Posterior vena cava (tissue), 2 donors: ENCODE results near the gene ZNF398. TPM values are rescaled to one million over a fixed set of nuclear protein-coding genes. Genes with fewer than 3 reads are reported as not detected.

Experiments used
- DNase-seq: peaks from one replicate; pipeline ENCODE4 v3.0.0-alpha.2; 2020; ENCODE audit warnings: low spot score
- intact Hi-C, 2 donors: fragments of 100-400 bp; cut with DNase I; formaldehyde crosslinking; loops; one replicate each; pipeline versions ENCODE4 v1.14.1 to v1.14.2; 2022 to 2023
- total RNA-seq, 2 donors: library from RNA; stranded (reverse); fragmentation: NEBNext Ultra II Directional; extraction: Animal tissue kit (Norgen Biotek cat#: 25700); gene quantifications; one replicate each; pipeline ENCODE4 v1.2.1, GENCODE V29; 2021
- donor health status: DM: yes; HTN: yes; CAD: no.
- donor health status: DM: yes; HTN: yes; CAD: no.

ZNF398 gene
- total RNA-seq, 2 donors from 2014 or later: 10.3 to 12.1 TPM

DNA sequence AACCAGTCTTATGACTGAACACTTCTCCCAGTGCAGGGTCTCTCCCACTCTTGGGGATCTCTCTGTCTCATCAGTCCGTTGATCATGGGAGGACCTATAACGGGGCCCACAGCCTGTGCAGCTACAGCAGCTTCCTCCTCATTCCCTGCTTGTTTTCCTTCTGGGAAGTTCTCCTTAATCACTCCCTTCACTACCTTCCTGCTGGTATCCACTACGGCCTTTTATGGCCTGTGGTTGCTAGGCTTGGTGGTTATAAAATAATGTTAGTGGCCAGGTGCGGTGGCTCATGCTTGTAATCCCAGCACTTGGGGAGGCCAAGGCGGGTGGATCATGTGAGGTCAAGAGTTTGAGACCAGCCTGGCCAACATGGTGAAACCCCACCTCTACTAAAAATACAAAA is 44.6 kb downstream of the ZNF398 start:
- intact Hi-C loops: no loop called here
- DNase-seq: no peak

DNA sequence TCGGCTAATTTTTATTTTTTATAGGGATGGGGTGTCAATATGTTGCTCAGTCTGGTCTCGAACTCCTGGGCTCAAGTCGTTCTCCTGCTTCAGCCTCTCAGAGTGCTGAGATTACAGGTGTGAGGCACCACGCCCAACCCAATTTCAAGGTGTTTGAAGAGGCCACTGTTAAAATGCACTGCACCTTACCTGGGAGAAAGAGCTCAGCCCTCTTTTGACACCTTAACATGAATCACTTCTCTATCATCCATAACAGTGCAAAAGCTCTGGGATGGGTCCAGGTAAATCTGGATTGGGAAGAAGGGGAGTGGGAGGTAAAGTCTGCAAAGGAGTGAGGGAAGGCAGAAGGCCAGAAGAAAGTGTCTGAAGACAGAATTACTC is 47.5 kb downstream of the ZNF398 start:
- DNase-seq: no peak
- intact Hi-C loops: no loop called here

DNA sequence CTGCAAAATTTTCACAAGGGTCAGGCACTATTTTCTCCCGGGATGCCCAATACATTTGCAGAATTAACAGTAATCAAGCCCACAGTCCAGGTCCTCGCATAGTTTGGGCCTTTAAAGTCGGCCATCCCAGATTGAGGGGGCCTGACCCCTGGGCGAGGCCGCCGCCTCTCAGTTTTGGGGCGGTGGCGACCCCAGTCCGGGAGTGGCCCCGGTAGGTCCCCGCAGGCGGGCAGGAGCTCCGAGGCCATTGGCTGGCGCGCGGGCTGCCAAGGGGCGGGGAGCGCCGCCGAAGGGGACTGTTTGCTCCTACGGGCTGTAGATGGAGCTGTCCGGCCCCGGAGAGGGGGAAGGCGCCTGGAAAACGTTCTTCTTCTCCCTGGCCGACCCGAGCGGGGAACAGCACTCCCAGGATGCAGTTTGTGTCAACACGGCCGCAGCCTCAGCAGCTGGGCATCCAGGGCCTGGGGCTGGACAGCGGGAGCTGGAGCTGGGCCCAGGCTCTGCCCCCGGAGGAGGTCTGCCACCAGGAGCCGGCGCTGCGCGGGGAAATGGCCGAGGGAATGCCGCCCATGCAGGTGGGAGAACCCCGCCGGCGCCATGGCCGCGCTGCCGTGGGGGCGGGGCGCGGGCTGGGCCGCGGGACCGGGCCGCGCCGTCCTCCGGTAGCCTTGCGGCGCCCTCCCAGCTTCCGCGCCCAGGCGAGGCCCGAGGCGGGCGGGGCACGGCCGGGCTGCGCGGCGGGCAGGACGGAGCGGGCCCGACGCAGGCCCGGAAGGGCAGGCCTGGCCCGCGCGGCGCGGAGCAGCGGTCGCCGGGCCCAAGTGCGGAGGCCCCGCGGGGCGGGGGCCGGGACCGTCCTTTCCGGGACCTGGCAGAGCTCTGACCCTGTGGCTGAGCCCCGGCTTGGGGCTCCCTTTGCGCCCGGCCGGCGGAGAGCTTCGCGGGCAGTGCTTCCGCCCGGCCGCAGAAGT is 48.2 kb downstream of the ZNF398 start, which contains the start of gene ZNF282:
TSS of gene ZNF282 (plus strand) at position 367 of the 971 bp plus-strand sequence. CDS start at position 411, 44 bp downstream.
- intact Hi-C loops: no loop called here

DNA sequence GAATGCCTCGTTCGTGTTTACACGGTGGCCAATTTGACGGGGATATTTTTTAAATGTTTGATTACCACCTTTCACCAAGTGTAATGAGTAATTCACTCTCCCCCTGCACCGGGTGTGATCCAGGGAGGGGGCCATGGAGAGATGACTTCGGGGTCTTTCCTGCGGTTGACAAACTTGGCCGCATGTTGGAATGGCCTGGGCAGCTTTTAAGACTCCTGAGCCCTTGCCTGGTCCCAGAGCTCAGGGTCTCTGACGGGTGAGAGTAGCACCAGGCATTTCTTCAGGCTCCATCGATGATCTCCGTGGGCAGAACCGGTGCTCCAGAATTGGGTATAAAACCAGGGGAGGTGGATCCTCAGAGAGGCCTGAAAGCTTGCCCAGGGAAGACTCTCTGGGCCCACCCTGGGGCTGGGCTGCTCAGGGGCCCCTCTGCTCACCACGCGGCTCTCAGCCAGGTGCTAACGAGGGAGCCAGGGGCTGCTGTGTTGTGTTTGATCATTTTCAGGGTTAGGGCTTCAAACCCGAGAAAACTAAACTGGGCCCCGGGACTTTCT is 49.0 kb downstream of the ZNF398 start:
- no peak for DNase-seq
- intact Hi-C loops: no loop called here

More for the DNA sequence above, 48.2 kb downstream of the ZNF398 start, which contains the start of gene ZNF282:
- DNase-seq: peak; percentile 97

DNA sequence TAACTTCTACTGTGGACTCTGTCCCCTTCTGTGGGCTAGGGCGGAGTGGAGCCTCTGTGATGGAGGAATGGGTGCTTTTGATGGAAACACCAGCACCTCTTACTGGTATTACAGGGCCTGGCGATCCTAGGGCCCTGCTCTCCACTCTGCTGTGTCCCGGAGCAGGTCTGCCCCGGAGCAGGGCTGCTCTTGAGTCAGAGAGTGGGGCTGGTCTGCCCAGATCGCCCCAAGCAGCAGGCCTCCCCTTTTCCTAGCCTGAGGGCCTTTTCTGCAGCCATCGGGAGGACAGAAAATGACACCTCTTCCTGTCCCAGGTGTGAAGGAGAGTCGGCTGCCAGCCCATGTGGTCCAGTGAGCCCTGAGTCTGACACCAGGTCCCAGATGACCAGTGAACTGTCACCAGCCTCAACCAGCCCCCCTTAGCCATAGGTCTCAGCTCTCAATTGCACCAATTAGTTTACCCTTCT is 49.5 kb downstream of the ZNF398 start:
- DNase-seq: no peak
- intact Hi-C loops: no loop called here

DNA sequence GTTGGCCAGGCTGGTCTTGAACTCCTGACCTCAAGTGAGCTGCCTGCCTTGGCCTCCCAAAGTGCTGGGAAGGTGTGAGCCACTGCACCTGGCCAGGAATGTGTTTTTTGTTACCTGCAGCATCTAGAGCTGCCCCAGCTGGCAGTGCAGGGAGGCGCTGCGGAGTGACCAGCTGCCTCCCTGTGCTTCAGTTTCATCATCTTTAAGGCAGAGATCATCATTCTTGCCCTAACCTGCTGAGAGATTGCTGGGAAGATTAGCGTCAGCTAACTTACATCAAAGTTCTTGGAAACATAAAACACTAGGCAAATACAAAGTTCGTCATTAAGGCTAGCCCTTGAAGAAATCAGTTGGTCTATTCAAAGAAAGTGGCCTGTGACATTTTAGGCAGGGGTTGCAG is 50.4 kb downstream of the ZNF398 start:
- DNase-seq: no peak
- intact Hi-C loops: loop anchor here in 1 of 2 donors (2.0 kb wide), 1 partner anchor 65 kb away; the partner anchor contains the start of gene ZNF783

DNA sequence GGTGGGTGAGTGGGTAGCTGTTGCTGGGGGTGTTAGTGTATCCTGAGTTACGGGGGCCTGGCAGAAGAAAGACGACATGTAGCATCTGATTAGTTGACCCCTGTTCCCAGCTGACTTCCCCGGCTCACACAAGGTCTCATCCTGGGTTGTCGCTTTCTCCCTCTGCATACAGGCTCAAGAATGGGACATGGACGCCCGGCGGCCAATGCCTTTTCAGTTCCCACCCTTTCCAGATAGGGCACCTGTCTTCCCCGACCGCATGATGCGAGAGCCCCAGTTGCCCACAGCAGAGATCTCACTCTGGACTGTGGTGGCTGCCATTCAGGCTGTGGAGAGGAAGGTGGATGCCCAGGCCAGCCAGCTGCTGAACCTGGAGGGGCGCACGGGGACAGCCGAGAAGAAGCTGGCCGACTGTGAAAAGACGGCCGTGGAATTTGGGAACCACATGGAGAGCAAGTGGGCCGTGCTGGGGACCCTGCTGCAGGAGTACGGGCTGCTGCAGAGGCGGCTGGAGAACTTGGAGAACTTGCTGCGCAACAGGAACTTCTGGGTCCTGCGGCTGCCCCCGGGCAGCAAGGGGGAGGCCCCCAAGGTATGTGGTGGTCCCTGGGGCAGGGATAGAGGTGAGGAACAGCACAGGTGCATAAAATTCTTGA is 51.0 kb downstream of the ZNF398 start:
- DNase-seq: no peak
- intact Hi-C loops: loop anchor here in 1 of 2 donors (2.0 kb wide), 1 partner anchor 65 kb away; the partner anchor contains the start of gene ZNF783

DNA sequence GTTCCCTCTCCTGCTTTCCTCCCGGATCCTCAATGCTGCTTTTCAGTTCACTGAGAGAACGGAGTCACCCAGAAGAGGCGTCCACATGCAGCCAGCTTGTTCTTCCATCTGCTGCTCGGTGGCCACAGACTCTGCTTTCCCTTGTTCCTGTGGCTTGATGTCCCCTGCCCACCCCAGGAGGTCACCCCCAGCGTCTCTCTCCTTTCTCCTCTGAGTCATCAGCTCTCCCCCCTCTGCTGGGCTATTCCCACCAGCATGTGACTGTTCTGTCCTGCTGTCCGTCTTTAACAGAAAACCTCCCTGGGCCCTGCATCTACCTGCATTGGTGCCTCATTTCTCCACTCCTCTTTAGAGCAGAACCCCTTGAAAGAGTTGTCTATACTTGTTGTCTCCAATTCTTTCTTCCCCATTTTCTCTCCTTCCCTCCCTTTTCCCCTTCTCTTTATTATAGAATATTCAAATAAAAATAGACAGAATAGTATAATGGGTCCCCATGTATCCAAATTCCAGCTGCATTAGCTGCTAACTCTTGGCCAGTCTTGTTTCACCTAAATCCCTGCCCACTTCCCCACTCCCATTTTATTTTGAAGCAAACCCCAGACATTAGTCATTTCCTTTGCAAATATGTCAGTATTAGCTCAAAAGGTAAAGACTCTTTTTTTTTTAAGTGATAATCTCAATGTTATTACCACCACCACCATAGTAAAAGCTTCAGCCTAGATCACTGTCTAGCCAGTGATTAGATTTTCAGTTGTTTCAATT is 52.2 kb downstream of the ZNF398 start:
- no peak for DNase-seq

DNA sequence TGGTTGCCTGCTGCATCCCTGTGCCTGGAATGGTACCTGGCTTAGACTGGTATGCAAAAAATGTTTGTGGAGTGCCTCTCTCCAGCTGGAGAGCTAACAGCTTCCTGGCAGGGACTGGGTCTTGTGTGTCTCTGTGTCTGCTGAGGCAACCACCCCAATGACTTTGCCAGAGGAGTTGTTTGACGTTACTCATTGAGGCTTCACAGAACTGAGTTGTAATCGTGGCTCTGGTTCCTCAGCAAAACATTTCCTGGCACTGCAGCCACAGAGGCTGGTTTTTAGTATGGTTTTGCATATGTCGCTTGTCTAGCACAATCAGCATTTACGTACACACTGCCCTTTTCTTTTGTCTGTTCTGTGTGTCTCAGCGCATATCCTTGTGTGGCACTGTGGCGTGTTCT is 55.6 kb downstream of the ZNF398 start:
- intact Hi-C loops: no loop called here
- no peak for DNase-seq

More for the DNA sequence above, 52.2 kb downstream of the ZNF398 start:
- intact Hi-C loops: loop anchor here in 1 of 2 donors (2.0 kb wide), 1 partner anchor 63 kb away; the partner anchor contains the start of gene ZNF783

DNA sequence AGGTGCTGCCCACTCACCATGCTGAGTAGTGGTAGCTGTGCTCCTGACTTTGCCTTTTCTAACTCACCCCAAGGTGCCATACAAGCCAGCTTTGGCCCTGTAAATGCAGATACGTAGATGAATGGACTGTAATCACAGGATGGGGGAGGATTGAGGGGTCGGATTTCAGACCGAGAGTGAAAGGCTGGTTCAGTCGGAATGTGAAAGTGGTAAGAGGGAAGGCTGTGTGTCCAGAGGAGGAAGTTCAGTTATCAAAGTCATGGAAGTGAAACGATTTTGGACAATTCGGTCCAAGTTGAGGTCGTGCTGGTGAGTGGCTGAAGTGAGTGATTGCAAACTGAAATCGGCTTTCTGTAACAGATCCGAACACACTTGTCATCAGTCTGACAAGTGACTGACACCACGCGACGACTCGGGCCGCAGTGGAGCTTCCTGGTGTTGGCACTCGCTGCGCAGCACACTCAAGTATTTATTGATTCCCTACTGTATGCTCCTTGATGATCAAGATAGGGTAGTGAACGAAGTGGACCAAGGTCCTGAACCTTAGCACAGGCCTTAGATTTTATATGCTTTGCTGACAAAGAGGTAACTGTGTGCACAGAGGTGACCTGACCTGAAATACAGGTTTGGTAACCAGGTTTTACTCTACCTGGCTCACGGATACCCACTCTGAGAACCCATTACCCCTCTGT is 58.6 kb downstream of the ZNF398 start:
- DNase-seq: no peak

DNA sequence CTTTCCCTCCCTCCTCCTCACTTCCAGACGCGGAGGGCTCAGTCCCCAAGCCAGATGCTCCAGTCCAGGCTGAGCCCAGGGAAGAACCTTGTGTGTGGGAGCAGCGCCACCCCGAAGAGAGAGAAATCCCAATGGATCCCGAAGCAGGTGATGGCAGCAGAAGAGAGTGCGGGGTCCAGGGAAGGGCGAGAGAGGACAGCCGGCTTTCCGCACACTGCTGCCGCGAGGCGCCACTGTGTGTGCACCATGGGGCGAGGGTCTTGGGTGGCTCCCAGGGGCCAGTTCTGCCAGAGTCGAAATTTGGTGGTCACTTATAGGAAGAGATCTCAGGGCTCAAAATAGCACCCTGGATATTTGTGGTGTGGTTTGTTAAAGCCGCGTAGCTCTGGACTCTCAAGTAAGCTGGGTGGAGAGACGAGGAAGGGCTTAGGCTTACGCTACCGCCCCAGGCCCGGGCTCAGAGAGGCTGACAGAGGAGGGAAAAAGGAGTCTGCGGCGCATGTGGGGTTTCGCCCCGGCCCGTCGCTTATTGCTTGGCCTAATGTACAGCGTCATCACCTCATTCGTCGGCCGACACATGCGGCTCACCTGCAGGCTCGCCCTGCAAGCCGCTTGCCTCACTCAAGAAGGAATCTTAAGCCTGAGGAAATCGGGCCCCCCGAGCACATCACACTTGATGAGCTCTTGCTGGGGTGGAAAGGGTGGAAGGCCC is 60.2 kb downstream of the ZNF398 start:
- intact Hi-C loops: no loop called here
- DNase-seq: no peak

More for the DNA sequence above, 58.6 kb downstream of the ZNF398 start:
- intact Hi-C loops: no loop called here

DNA sequence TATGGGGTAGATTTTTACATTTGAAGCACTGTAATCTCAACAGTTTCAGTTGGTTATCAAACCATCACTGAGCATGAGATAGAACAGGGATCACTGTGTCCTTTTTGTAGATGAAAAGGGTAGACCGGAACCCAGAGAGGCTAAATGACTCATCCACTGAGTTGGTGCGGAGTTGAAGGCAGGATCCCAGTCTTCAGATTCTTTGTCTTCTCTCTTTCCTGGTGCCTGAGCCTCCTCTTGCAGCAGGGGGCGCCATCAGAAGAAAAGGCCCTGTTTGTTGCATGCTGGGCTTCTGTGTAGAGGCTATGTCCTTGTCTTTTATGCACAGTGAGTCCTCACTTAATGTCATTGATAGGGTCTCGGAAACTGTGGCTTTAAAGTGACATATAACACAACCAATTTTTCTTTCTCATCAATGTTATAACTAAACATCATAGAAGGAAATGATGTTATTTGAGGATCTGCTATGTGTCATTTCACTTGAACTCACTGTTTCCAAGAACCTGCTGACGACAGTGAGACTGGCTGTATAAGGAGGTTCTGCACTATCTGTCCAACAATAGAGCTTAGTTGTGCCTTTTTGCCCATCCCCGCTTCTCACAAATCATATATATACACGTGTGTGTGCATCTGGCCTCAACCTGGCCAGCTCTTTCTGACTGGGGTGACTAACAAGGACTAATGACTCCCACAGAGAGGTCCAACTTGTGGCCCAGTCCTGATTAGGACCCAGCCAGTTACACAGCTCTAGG is 62.4 kb downstream of the ZNF398 start:
- DNase-seq: no peak
- intact Hi-C loops: no loop called here

DNA sequence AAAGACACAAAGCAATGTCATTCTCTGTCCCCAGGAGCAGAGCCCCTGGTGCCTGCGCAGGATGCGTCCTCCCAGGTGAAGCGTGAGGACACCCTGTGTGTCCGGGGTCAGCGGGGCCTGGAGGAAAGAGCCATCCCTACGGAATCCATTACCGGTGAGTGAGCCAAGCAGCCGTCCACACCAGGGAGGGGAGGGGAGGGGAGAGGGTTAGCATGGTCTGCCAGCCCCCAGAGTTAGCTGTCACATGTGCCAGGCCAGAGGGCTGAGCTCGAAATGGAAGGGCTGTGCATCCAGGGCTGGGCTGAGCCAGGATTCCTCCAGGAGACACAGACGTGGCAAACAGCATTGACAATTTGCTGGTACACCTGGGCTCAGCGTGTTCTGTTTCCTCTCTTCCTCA is 63.3 kb downstream of the ZNF398 start:
- intact Hi-C loops: no loop called here

DNA sequence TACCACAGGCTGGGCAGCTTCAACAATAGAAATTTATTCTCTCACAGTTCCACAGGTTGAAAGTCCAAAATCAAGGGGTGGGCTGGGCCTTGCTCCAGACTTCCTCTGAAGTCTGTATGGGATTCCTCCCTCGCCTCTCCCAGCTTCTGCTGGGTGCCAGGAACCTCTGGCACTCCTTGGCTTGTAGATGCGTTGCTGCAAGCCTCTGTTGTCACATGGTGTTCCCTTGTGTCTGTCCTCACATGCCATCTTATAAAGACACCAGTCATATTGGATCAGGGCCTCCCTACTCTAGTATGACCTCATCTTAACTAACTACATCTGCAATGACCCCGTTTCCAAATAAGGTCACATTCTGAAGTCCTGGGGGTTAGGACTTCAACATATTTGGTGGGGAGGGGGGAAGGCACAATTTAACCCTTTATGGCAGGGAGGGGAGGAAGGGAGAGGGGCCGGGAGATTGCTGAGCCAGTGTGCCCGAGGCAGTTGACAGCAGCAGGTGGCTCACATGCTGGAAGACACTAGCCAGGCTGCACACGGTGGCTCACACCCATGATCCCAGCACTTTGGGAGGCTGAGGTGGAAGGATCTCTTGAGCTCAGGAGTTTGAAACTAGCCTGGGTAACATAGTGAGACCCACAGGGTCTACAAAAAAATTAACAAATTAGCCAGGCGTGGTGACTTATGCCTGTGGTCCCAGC is 66.9 kb downstream of the ZNF398 start:
- intact Hi-C loops: no loop called here
- no peak for DNase-seq

More for the DNA sequence above, 63.3 kb downstream of the ZNF398 start:
- DNase-seq: no peak

DNA sequence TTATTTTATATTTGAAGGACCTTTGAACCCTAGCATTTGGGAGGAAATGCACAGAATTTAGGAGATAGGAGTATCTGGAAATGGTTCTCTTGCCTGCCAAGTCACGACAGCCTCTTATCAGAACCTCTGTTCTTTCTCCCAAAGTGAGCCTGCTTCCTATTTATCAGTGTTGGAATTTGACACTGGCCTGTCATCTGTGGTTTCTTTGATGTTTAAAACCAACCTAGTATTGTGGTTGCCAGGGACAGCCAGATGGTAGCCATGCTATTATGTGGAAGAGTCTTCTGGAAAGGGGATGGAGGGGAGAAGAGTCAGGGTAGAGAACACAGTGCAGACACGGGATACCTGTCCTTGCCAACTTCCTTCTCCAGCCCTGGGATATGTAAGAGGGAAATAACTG is 69.1 kb downstream of the ZNF398 start:
- DNase-seq: no peak
- intact Hi-C loops: no loop called here

DNA sequence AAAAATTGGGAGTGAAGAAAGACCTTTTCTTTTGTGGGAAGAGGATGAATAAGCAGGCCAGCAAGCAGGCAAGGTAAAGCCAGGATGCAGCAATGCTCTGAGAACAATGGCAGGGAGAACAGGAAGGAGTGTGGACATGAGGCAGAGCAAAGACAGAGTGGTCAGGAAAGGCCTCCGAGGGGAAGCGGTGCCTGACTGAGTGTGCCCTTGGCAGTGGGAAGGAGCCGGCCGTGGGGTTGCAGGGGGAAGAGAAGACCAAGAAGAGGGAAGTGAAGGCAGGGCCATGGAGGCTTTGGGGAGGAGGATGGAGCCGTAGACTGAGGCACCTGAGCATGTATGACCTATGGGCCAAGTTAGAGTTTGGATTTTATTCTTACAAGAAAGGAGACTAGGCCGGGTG is 70.3 kb downstream of the ZNF398 start:
- intact Hi-C loops: no loop called here
- DNase-seq: no peak
